Natural killer cell (primary cell): Measurements from ENCODE around the gene COMMD4. TPM values are rescaled to one million over a fixed set of nuclear protein-coding genes. Genes with fewer than 3 reads are reported as not detected.
"Not testable (repeated sequence)": the region's sequence is repeated elsewhere in the genome, so short reads cannot be mapped to it uniquely, and the experiment has no call there.

Experiments
- ATAC-seq, 3 donors: fragments of 150-1000 bp in 2 of 3; fragments of 200-7000 bp in 1 of 3; cut with Tn5 transposase; 1 replicate in 1 of 3; 2 replicates in 2 of 3; pipeline ENCODE4 v1.10.0; 2021; ENCODE audit warnings: mild to moderate bottlenecking in 2 of 3, moderate library complexity in 2 of 3
- DNase-seq, 2 donors: peaks; one replicate each; pipeline versions ENCODE4 v3.0.0 to v3.0.0-alpha.2; 2013 to 2021; ENCODE audit warnings: mixed read lengths in 1 of 2
- H3K27ac ChIP-seq: one replicate; pipeline ENCODE4 v1.5.1; 2013; ENCODE audit warnings: mild to moderate bottlenecking, low read length
- H3K27me3 ChIP-seq: one replicate; pipeline ENCODE4 v1.6.1; 2013; ENCODE audit warnings: low read length; ENCODE audit not compliant: control insufficient read depth, insufficient read depth
- H3K36me3 ChIP-seq: one replicate; pipeline ENCODE4 v1.6.1; 2013; ENCODE audit warnings: low read length; ENCODE audit not compliant: control insufficient read depth, insufficient read depth
- H3K4me1 ChIP-seq: one replicate; pipeline ENCODE4 v1.6.1; 2013; ENCODE audit warnings: low read length; ENCODE audit not compliant: control insufficient read depth, insufficient read depth
- H3K4me3 ChIP-seq: one replicate; pipeline ENCODE4 v1.5.1; 2013; ENCODE audit warnings: low read length
- H3K9me3 ChIP-seq: one replicate; pipeline ENCODE4 v1.6.1; 2013; ENCODE audit warnings: low read length; ENCODE audit not compliant: control insufficient read depth, insufficient read depth
- H3K27ac Mint-ChIP-seq, 2 donors: one replicate each; pipeline ENCODE4 v1.8.0; 2022; ENCODE audit warnings: mild to moderate bottlenecking in 2 of 2, mixed read lengths in 2 of 2, moderate library complexity in 1 of 2
- H3K27me3 Mint-ChIP-seq, 2 donors: one replicate each; pipeline ENCODE4 v1.8.0; 2022; ENCODE audit warnings: low read depth in 2 of 2, mixed read lengths in 2 of 2
- H3K36me3 Mint-ChIP-seq: one replicate; pipeline ENCODE4 v1.8.0; 2022; ENCODE audit warnings: mixed read lengths
- H3K4me1 Mint-ChIP-seq, 2 donors: one replicate each; pipeline ENCODE4 v1.8.0; 2022; ENCODE audit warnings: mixed read lengths in 2 of 2
- H3K4me3 Mint-ChIP-seq: one replicate; pipeline ENCODE4 v1.8.0; 2022; ENCODE audit warnings: mild to moderate bottlenecking, moderate library complexity, mixed read lengths
- H3K9me3 Mint-ChIP-seq, 2 donors: one replicate each; pipeline ENCODE4 v1.8.0; 2022; ENCODE audit warnings: mixed read lengths in 2 of 2
- WGBS: methylation state at CpG from one replicate; pipeline ENCODE4 v1.1.7; 2013; ENCODE audit warnings: missing lambda C conversion rate; ENCODE audit not compliant: insufficient coverage; 5-methylcytosine and 5-hydroxymethylcytosine counted together
- intact Hi-C: fragments of 100-400 bp; cut with micrococcal nuclease; formaldehyde crosslinking; loops from one replicate; pipeline ENCODE4 v1.14.2; 2022
- total RNA-seq, 4 donors: library from RNA; stranded (reverse); fragments of 120-200 nt in 1 of 4; gene quantifications; one replicate each; pipeline versions ENCODE4 v1.2.3 to v1.2.4, GENCODE V29; 2013 to 2022
- TF ChIP-seq, protein P1 (sequence below): fragments of 200-600 bp; IDR thresholded peaks from one replicate; pipeline ENCODE4 v1.8.0; 2022; ENCODE audit warnings: antibody characterized with exemption

Gene COMMD4
- 10 to 100 TPM; 38.8 to 56.3 (median 46.8) TPM for total RNA-seq
- total RNA-seq (2013) = 43.5 TPM

- Mint-ChIP-seq H3K36me3 (no peaks in the 10 kb centered on the region), H3K27ac (peak within 1 kb of the TSS; percentile 88 to 90), H3K9me3 (no peaks in the 10 kb centered on the region), H3K4me3 (peak within 1 kb of the TSS; percentile 97), H3K27me3 (no peaks in the 10 kb centered on the region), H3K4me1 (peaks cover 25 to 46% of the 10 kb centered on the region in 2 donors)
- WGBS = under 1% methylated on average over 42 of the region's 42 CpGs
- Histone ChIP-seq H3K36me3 (peaks cover 3% of the 10 kb centered on the region), H3K4me1 (peaks cover 29% of the 10 kb centered on the region), H3K9me3 (no peaks in the 10 kb centered on the region), H3K27ac (peak within 1 kb of the TSS; percentile 29), H3K27me3 (no peaks in the 10 kb centered on the region), H3K4me3 (peak within 1 kb of the TSS; percentile 80)
- peak; percentile 37 to 46 (median 40) for ATAC-seq
- intact Hi-C loops = loop anchor here (2.0 kb wide), 2 partner anchors 15 to 33 kb away; partner anchors contain the start of gene MAN2C1
- TF ChIP-seq, protein P1, sequence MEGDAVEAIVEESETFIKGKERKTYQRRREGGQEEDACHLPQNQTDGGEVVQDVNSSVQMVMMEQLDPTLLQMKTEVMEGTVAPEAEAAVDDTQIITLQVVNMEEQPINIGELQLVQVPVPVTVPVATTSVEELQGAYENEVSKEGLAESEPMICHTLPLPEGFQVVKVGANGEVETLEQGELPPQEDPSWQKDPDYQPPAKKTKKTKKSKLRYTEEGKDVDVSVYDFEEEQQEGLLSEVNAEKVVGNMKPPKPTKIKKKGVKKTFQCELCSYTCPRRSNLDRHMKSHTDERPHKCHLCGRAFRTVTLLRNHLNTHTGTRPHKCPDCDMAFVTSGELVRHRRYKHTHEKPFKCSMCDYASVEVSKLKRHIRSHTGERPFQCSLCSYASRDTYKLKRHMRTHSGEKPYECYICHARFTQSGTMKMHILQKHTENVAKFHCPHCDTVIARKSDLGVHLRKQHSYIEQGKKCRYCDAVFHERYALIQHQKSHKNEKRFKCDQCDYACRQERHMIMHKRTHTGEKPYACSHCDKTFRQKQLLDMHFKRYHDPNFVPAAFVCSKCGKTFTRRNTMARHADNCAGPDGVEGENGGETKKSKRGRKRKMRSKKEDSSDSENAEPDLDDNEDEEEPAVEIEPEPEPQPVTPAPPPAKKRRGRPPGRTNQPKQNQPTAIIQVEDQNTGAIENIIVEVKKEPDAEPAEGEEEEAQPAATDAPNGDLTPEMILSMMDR = no peak
- DNase-seq = peak; percentile 60 to 82
Measured at GRCh38 chr15:75335705-75336355, at the start of gene COMMD4. Gene COMMD4 (plus strand): TSS chr15:75336063. CDS start chr15:75336090, 27 bp downstream.

DNA sequence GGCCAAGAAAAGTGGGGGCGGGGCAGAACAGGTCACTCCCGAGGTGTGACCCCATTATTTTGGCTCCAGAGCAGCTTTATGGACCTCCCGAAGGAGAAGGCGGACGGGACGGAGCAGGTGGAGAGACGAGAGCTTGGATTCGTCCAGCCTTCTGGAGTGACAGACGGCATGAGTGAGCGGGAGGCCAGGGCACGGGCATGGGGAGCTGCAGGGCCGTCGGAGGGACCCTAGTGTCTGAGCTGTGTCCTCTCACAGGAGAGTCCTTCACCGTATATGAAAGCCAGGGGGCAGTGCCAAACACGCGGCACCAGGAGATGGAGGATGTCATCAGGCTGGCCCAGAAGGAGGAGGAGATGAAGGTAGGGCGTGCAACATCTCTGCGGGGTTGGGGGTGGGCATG lies 42.2 kb upstream of the COMMD4 start:
- H3K27me3 Mint-ChIP-seq, H3K27ac ChIP-seq, H3K27me3 ChIP-seq, H3K4me1 Mint-ChIP-seq, H3K36me3 ChIP-seq, H3K9me3 Mint-ChIP-seq, H3K36me3 Mint-ChIP-seq, intact Hi-C loops, ATAC-seq, H3K27ac Mint-ChIP-seq, H3K9me3 ChIP-seq, H3K4me3 ChIP-seq, DNase-seq, H3K4me3 Mint-ChIP-seq, H3K4me1 ChIP-seq: not testable (repeated sequence)
- WGBS = 100% methylated on average over 4 of the region's 18 CpGs

GRCh38 chr15:75298541-75299310 lies 37.1 kb upstream of the COMMD4 start:
- H3K36me3 ChIP-seq, intact Hi-C loops, H3K27ac Mint-ChIP-seq, H3K27me3 Mint-ChIP-seq, H3K9me3 Mint-ChIP-seq, H3K27me3 ChIP-seq, H3K4me1 ChIP-seq, DNase-seq, H3K4me1 Mint-ChIP-seq, H3K4me3 ChIP-seq, H3K9me3 ChIP-seq, H3K4me3 Mint-ChIP-seq, H3K27ac ChIP-seq, H3K36me3 Mint-ChIP-seq: not testable (repeated sequence)
- ATAC-seq = peak; percentile 91 to 92 (median 91)
- WGBS = 30% methylated on average over 3 of the region's 13 CpGs

GRCh38 chr15:75299311-75299688 lies 36.6 kb upstream of the COMMD4 start:
- TF ChIP-seq, protein P1 = peak; percentile 53
- H3K4me3 Mint-ChIP-seq, H3K27ac Mint-ChIP-seq, H3K9me3 ChIP-seq, H3K36me3 ChIP-seq, H3K4me1 ChIP-seq, H3K27ac ChIP-seq, intact Hi-C loops, H3K4me1 Mint-ChIP-seq, H3K27me3 ChIP-seq, H3K4me3 ChIP-seq, H3K9me3 Mint-ChIP-seq, H3K36me3 Mint-ChIP-seq, H3K27me3 Mint-ChIP-seq: not testable (repeated sequence)
- ATAC-seq (peak; percentile 93 to 96 (median 96)), DNase-seq (peak; percentile 39 to 59)
- 3% methylated on average over 3 of the region's 6 CpGs for WGBS

- ATAC-seq, H3K9me3 ChIP-seq, DNase-seq, H3K4me1 Mint-ChIP-seq, H3K27ac ChIP-seq, intact Hi-C loops, H3K4me3 ChIP-seq, H3K36me3 ChIP-seq, H3K4me1 ChIP-seq, H3K36me3 Mint-ChIP-seq, H3K4me3 Mint-ChIP-seq, H3K9me3 Mint-ChIP-seq, H3K27me3 ChIP-seq: not testable (repeated sequence)
- Mint-ChIP-seq H3K27ac (peak overlapping the region in 1 of 2 donors; percentile 56), H3K27me3 (peaks cover 11 to 17% of the 10 kb centered on the region in 2 donors)
- WGBS = 71% methylated on average over 5 of the region's 6 CpGs
Measured at GRCh38 chr15:75300026-75300425, 35.8 kb upstream of the COMMD4 start.
